K562 (cell line): ENCODE data around the gene TLR5. TPM values are rescaled to one million over a fixed set of nuclear protein-coding genes. Genes with fewer than 3 reads are reported as not detected.
A peak's percentile ranks its signal among the peaks of the same experiment; 100 is the strongest.

ENCODE experiments used
- CBFA2T2 ChIP-seq: fragments of 450-650 bp; conservative IDR thresholded peaks from 2 replicates; pipeline ENCODE4 v1.6.1; 2017; ENCODE audit warnings: mild to moderate bottlenecking
- COPS2 ChIP-seq: fragments of 450-650 bp; conservative IDR thresholded peaks from 2 replicates; pipeline ENCODE4 v1.6.1; 2016; ENCODE audit warnings: mild to moderate bottlenecking, moderate library complexity
- CXXC5 ChIP-seq: fragments of 250-450 bp; sonication (Bioruptor Pico); IDR thresholded peaks from 2 replicates; pipeline ENCODE4 v1.8.0; 2022; ENCODE audit warnings: inconsistent platforms, mild to moderate bottlenecking, moderate library complexity
- ETS1 ChIP-seq: conservative IDR thresholded peaks from 2 replicates; pipeline ENCODE4 v1.6.1; 2011; ENCODE audit warnings: low read depth, mild to moderate bottlenecking, low read length; ENCODE audit not compliant: control insufficient read depth
- HMG20B ChIP-seq: fragments of 250-450 bp; sonication (Bioruptor Pico); IDR thresholded peaks from 2 replicates; pipeline ENCODE4 v1.5.0; 2021; ENCODE audit warnings: mild to moderate bottlenecking
- MCM7 ChIP-seq, 2 experiments: fragments of 450-650 bp; IDR thresholded peaks; 2 replicates each; pipeline ENCODE4 v1.6.1; 2016 to 2018
- MED1 ChIP-seq: sonication (generic); formaldehyde crosslinking; IDR thresholded peaks from 2 replicates; pipeline ENCODE4 v1.8.1; 2023; ENCODE audit warnings: missing genetic modification reagents, borderline replicate concordance
- MEF2D ChIP-seq: conservative IDR thresholded peaks from 2 replicates; pipeline ENCODE4 v1.6.1; 2016; ENCODE audit warnings: low read depth, missing genetic modification characterization, missing compliant biosample characterization
- NCOA4 ChIP-seq: fragments of 450-650 bp; IDR thresholded peaks from 2 replicates; pipeline ENCODE4 v1.6.1; 2018; ENCODE audit warnings: mild to moderate bottlenecking; ENCODE audit not compliant: partially characterized antibody
- NCOR1 ChIP-seq: fragments of 450-650 bp; IDR thresholded peaks from 2 replicates; pipeline ENCODE4 v1.6.1; 2016; ENCODE audit warnings: mild to moderate bottlenecking, moderate library complexity
- NFIX ChIP-seq: fragments of 250-450 bp; sonication (Bioruptor Pico); IDR thresholded peaks from 2 replicates; pipeline ENCODE4 v1.4.0; 2020; ENCODE audit warnings: low read depth, mild to moderate bottlenecking, moderate library complexity
- PREB ChIP-seq: sonication (generic); formaldehyde crosslinking; IDR thresholded peaks from 2 replicates; pipeline ENCODE4 v1.8.1; 2023; ENCODE audit warnings: mild to moderate bottlenecking, missing genetic modification reagents
- RAD21 ChIP-seq, 2 experiments: fragments of 250-450 bp in 1 of 2; fragments of 450-650 bp in 1 of 2; sonication (Bioruptor Pico) in 1 of 2; formaldehyde crosslinking in 1 of 2; IDR thresholded peaks in 1 of 2; conservative IDR thresholded peaks in 1 of 2; 2 replicates each; pipeline versions ENCODE4 v1.4.0 to v1.8.0; 2020 to 2022; ENCODE audit warnings: mild to moderate bottlenecking in 2 of 2, moderate library complexity in 1 of 2
- RAD51 ChIP-seq: fragments of 450-650 bp; IDR thresholded peaks from 2 replicates; pipeline ENCODE4 v1.7.1; 2016; ENCODE audit warnings: low read depth, mild to moderate bottlenecking, borderline replicate concordance
- SAFB2 ChIP-seq: fragments of 200-400 bp; formaldehyde crosslinking; IDR thresholded peaks from 2 replicates; pipeline ENCODE4 v1.6.1; 2018; ENCODE audit warnings: borderline replicate concordance, low read length, low read depth, moderate library complexity; ENCODE audit not compliant: severe bottlenecking
- SREBF1 ChIP-seq: fragments of 150-350 bp; IDR thresholded peaks from 2 replicates; pipeline ENCODE4 v1.6.1; 2014; ENCODE audit warnings: antibody characterized with exemption, low read depth, low read length, borderline replicate concordance
- ZNF174 ChIP-seq: fragments of 250-450 bp; sonication (Bioruptor Pico); IDR thresholded peaks from 2 replicates; pipeline ENCODE4 v1.4.0; 2020; ENCODE audit warnings: mild to moderate bottlenecking
- ZNF318 ChIP-seq, 2 experiments: fragments of 450-650 bp; IDR thresholded peaks; 2 replicates each; pipeline ENCODE4 v1.6.1; 2016; ENCODE audit warnings: mild to moderate bottlenecking in 2 of 2, borderline replicate concordance in 1 of 2, low read depth in 1 of 2, moderate library complexity in 1 of 2
- polyA plus RNA-seq, 8 experiments: library from polyadenylated mRNA; depleted of rRNA in 4 of 8; stranded (reverse) in 5 of 8; unstranded in 3 of 8; fragments of >200 nt; fragmentation: Nextera tagmentation in 2 of 8; fragmentation: Illumina TruSeq in 1 of 8; extraction: Ambion mirVana in 2 of 8; extraction: Trizol in 1 of 8; gene quantifications; 2 replicates each; pipeline versions ENCODE4 v1.2.1 to v1.2.3, GENCODE V29; 2011 to 2014; ENCODE audit warnings: inconsistent platforms in 1 of 8, missing spikeins in 1 of 8
- total RNA-seq, 7 experiments: library from RNA; depleted of rRNA in 6 of 7; stranded (reverse); fragments of >200 nt in 6 of 7; fragmentation: Illumina TruSeq in 2 of 7; extraction: Trizol in 2 of 7; gene quantifications; 2 replicates each; pipeline versions ENCODE4 v1.2.1 to v1.2.3, GENCODE V29; 2011 to 2021; ENCODE audit warnings: low replicate concordance in 1 of 7

TLR5 gene
- total and polyA plus RNA-seq, 9 of the 15 experiments (the other 6 are each of a cell fraction or from before 2014, with no cell fraction given): 0.93 to 7.4 (median 1.9) TPM

GRCh38 chr1:223143537-223144248 is 645 bp upstream of the TLR5 start (continued):
- TF ChIP-seq ZNF318 (IDR thresholded peaks at IDR 0.05; ENCODE audit: borderline replicate concordance in 1 of 2, low read depth in 1 of 2) (no peak), ETS1 (no peak; the same call in 1 of the 2 replicates), NCOA4 (no peak), MEF2D (tag) (peak; percentile 94), RAD51 (no peak), MED1 (CRISPR knock-in tag) (no peak), MCM7 (IDR thresholded peaks at IDR 0.05) (no peak), PREB (CRISPR knock-in tag) (no peak), SAFB2 (no peak), SREBF1 (no peak), ZNF174 (CRISPR knock-in tag) (no peak), HMG20B (CRISPR knock-in tag) (no peak), NFIX (CRISPR knock-in tag) (no peak), CXXC5 (no peak), COPS2 (no peak), RAD21 (CRISPR knock-in tag; conservative IDR thresholded peaks at IDR 0.05 in 1 of 2, IDR thresholded peaks at IDR 0.05 in 1 of 2) (no peak), CBFA2T2 (peak; percentile 55), NCOR1 (peak; percentile 80)
